ENCODE results near the gene TAF10. TPM values are rescaled to one million over a fixed set of nuclear protein-coding genes. Genes with fewer than 3 reads are reported as not detected.

TAF10 gene
- polyA plus RNA-seq, 1 experiment: 205 TPM

- Histone ChIP-seq H3K4me3 (ENCODE audit: low read depth, low read length) (no peak overlapping the region), H3K36me3 (ENCODE audit: control insufficient read depth, insufficient read depth, low read length) (peaks cover 6% of the 10 kb centered on the region), H3K27me3 (ENCODE audit: control insufficient read depth, insufficient read depth, low read length) (no peaks in the 10 kb centered on the region)
- no peak for DNase-seq (ENCODE audit: low read depth)
- no peak for TF ChIP-seq CTCF (IDR thresholded peaks at IDR 0.05; ENCODE audit: insufficient read depth, low read depth, low read length)
- ChIA-PET POLR2A (interaction anchor here (0.6 kb wide), 1 partner anchor 385 kb away, joined by 3 read pairs; no protein-coding TSS in a partner anchor), CTCF (interaction anchor here (1.2 to 2.3 kb wide), 3 partner anchors 13 to 101 kb away, joined by 3 to 8 read pairs (median 5); partner anchors contain the start of gene TPP1)
Observed at GRCh38 chr11:6632116-6633073, 20.4 kb upstream of the TAF10 start.

GRCh38 chr11:6631361-6631890, 19.4 kb upstream of the TAF10 start:
- TF ChIP-seq CTCF (IDR thresholded peaks at IDR 0.05; ENCODE audit: insufficient read depth, low read depth, low read length): no peak
- ChIA-PET CTCF (interaction anchor here (1.2 to 2.3 kb wide), 4 partner anchors 12 to 100 kb away, joined by 3 to 8 read pairs (median 4); partner anchors contain the start of genes MRPL17 and TPP1), POLR2A (no interaction called here)
- DNase-seq (ENCODE audit: low read depth): no peak
- Histone ChIP-seq H3K27me3 (ENCODE audit: control insufficient read depth, insufficient read depth, low read length) (no peaks in the 10 kb centered on the region), H3K4me3 (ENCODE audit: low read depth, low read length) (no peak overlapping the region), H3K36me3 (ENCODE audit: control insufficient read depth, insufficient read depth, low read length) (peaks cover 6% of the 10 kb centered on the region)

- Histone ChIP-seq H3K27me3 (ENCODE audit: control insufficient read depth, insufficient read depth, low read length) (no peaks in the 10 kb centered on the region), H3K4me3 (ENCODE audit: low read depth, low read length) (no peak overlapping the region), H3K36me3 (ENCODE audit: control insufficient read depth, insufficient read depth, low read length) (peaks cover 9% of the 10 kb centered on the region)
- TF ChIP-seq CTCF (IDR thresholded peaks at IDR 0.05; ENCODE audit: insufficient read depth, low read depth, low read length): no peak
- ChIA-PET POLR2A (no interaction called here), CTCF (interaction anchor here (1.2 to 2.3 kb wide), 3 partner anchors 11 to 99 kb away, joined by 3 to 8 read pairs (median 3); partner anchors contain the start of genes MRPL17 and TPP1)
- DNase-seq (ENCODE audit: low read depth): no peak
Observed at GRCh38 chr11:6630632-6631291, 18.7 kb upstream of the TAF10 start.

GRCh38 chr11:6629892-6630631, 18.0 kb upstream of the TAF10 start:
- TF ChIP-seq CTCF (IDR thresholded peaks at IDR 0.05; ENCODE audit: insufficient read depth, low read depth, low read length): no peak
- no peaks in the 10 kb centered on the region for H3K27me3 ChIP-seq (ENCODE audit: control insufficient read depth, insufficient read depth, low read length)
- H3K36me3 ChIP-seq (ENCODE audit: control insufficient read depth, insufficient read depth, low read length): peaks cover 9% of the 10 kb centered on the region
- no peak for DNase-seq (ENCODE audit: low read depth)
- POLR2A ChIA-PET: no interaction called here
- no peak overlapping the region for H3K4me3 ChIP-seq (ENCODE audit: low read depth, low read length)
- CTCF ChIA-PET: interaction anchor here (1.3 to 2.3 kb wide), 2 partner anchors 11 to 53 kb away, joined by 3 to 8 read pairs; partner anchors contain the start of genes MRPL17 and TPP1

Data from BJ (cell line).